Cardiac septum (tissue), 1 donor: ENCODE measurements around the gene CBLL2. TPM values are rescaled to one million over a fixed set of nuclear protein-coding genes. Genes with fewer than 3 reads are reported as not detected.
"Not testable (repeated sequence)": the region's sequence is repeated elsewhere in the genome, so short reads cannot be mapped to it uniquely, and the experiment has no call there.

Source experiments
- DNase-seq: peaks from one replicate; pipeline ENCODE4 v3.0.0-alpha.2; 2020; ENCODE audit warnings: low spot score
- intact Hi-C: fragments of 100-400 bp; cut with DNase I; formaldehyde crosslinking; loops from one replicate; pipeline ENCODE4 v1.14.0; 2022
- long read RNA-seq: library from polyadenylated mRNA; unstranded; transcript quantifications from one replicate; pipeline ENCODE4 v2.0.0, GENCODE V29; 2021
- total RNA-seq: library from RNA; stranded (reverse); fragmentation: NEBNext Ultra II Directional; extraction: Animal tissue kit (Norgen Biotek cat#: 25700); gene quantifications from one replicate; pipeline ENCODE4 v1.2.1, GENCODE V29; 2021
- donor health status: DM: no; HTN: no; CAD: no.

CBLL2 gene, protein sequence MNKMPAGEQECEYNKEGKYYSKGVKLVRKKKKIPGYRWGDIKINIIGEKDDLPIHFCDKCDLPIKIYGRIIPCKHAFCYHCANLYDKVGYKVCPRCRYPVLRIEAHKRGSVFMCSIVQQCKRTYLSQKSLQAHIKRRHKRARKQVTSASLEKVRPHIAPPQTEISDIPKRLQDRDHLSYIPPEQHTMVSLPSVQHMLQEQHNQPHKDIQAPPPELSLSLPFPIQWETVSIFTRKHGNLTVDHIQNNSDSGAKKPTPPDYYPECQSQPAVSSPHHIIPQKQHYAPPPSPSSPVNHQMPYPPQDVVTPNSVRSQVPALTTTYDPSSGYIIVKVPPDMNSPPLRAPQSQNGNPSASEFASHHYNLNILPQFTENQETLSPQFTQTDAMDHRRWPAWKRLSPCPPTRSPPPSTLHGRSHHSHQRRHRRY
- not detected for total RNA-seq
- long read RNA-seq: 0 reads

DNA sequence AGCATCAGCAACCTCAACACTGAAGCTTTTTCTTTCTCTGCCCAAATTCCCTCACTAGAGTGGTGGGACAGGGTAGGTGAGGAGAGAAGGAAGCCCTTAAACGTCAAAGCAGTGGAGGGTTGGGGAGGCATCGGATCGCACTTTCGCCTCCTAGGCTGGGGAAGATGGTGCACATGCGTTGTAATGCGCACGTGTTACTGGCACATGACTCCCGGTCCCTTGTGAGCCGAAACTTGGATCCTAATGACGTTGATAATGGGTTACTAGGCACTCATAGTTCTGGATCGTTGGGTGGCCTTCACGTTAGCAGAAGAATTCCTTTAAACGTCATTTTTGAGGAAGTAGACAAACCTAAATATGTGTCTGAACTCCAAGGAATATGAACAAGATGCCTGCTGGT, at the start of gene CBLL2:
TSS of gene CBLL2 (plus strand) at position 301 of the 400 bp plus-strand sequence. CDS start at position 380, 79 bp downstream.
- DNase-seq: no peak
- intact Hi-C loops: no loop called here

DNA sequence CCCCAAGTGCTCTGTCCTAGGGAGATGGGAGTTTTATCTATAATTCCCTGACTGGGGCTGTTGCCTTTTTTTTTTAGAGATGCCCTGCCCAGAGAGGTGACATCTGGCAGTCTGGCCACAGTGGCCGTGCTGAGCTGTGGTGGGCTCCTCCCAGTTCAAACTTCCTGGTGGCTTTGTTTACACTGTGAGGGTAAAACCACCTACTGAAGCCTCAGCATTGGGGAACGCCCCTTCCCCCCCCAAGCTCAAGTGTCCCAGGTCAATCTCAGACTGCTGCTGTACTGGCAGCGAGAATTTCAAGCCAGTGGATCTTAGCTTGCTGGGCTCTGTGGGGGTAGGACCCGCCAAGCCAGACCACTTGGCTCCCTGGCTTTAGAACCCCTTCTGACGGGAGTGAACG, 38.3 kb upstream of the CBLL2 start:
- intact Hi-C loops: no loop called here
- DNase-seq: no peak

DNA sequence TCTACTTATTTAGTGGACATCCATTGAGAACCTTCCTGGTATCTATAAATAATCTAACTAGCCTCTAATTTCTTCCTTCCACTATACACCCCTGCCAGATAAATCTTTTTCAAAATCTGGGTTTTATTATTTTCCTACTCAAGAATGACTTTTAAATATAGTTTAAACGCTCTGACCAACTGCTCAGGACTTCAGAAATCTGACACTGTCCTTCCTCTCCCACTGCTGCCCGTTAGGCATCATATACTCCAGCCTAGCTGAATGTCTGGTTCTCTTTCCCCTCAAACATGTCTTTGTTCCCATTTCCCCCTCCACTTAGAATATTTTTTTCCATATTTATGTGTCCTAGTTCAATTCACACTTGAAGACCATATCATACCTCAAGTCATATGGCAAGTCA, 35.2 kb upstream of the CBLL2 start:
- DNase-seq: no peak
- intact Hi-C loops: no loop called here

DNA sequence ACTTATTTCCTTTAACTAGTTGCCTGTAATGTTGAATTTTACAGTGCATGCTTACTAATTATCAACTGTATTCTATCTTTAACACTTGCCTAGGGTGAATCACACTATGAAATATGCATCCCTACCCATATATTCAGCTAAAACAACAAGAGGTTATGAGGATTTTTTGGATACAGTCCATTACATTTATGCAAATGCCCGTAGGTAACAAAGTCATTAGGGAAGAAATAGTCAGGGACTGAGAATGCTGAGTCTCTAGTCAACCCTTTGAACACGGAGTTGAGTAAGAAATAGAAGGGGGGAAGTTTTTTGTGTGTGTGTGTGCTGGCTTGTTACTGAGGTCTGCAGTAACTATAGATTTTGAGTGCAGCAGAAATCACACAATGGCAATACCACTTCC, 26.1 kb upstream of the CBLL2 start:
- intact Hi-C loops: no loop called here
- DNase-seq: no peak

DNA sequence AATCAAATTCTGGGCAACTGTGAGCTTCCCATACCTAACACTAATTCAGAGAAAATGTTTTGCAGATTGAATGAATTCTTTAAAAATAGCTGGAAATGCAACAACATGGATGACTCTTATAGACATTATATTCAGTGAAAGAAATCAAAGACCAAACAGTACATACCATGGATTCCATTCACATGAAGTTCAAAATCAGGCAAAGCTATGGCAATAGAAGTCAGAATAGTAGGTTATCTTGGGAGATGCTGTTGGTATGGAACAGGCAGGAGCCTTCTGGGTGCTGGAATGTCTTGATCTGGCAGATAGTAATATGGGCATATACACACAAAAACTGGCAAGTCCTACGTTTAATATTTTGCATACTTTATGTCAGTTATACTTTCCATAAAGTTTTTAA, 25.5 kb upstream of the CBLL2 start:
- intact Hi-C loops: no loop called here
- DNase-seq: no peak

DNA sequence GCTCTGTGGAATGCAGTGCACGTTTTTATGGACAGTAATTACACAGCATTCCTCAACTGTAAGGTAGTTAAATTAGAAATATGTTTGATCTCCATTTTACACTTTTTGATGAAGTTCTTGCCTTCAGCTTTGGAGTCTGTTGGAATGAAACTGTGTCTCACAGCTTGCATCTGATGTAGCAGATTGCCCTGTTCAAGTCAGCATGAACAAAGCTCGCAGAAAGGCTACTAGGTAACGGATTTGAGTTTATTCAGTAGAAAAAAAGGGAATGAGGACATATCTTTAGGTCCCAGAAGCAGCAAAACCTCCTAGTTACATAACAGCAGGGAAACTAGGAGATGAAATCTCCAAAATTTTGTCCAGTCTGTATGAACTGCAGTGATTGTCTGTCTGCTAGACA, 24.3 kb upstream of the CBLL2 start:
- intact Hi-C loops: no loop called here

DNA sequence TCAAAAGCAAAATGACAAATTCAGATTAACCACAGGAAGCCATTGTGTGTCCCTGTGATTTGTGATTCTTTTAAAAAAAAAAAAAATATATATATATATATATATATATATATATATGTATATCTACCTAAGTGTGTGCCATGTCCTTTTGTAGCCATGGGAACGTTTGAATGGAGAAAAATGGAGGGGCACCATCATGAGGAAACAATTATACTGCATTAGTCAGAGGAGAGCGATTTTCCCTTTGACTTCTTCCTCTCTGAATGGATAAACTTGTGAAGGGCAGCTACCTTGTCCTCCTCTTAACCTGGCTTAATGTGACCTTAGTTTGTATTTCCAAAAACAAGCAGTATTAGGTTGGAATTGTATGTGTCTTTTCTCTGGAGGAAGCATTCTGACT, 23.3 kb upstream of the CBLL2 start:
- intact Hi-C loops: no loop called here
- no peak for DNase-seq

More for the DNA sequence above, 24.3 kb upstream of the CBLL2 start:
- no peak for DNase-seq

DNA sequence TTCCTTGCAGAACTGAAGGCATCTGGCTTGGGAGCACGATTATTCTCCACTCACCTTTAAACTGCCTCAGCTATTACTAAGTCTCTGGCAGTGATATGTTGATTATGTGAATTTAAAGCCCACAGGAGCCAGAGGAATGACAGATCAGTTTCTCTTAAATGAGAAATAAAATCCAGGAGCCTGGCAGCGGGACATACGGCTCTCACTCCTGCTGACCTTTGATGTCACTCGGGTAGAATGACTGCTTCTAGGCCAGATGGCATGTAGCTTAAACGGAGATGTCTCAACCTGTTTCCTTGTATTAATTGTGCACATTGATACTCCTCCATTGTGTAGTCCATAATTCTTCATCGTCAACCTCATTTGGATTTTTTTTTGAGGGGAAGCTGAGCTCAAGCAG, 4.0 kb upstream of the CBLL2 start:
- no peak for DNase-seq
- intact Hi-C loops: no loop called here

DNA sequence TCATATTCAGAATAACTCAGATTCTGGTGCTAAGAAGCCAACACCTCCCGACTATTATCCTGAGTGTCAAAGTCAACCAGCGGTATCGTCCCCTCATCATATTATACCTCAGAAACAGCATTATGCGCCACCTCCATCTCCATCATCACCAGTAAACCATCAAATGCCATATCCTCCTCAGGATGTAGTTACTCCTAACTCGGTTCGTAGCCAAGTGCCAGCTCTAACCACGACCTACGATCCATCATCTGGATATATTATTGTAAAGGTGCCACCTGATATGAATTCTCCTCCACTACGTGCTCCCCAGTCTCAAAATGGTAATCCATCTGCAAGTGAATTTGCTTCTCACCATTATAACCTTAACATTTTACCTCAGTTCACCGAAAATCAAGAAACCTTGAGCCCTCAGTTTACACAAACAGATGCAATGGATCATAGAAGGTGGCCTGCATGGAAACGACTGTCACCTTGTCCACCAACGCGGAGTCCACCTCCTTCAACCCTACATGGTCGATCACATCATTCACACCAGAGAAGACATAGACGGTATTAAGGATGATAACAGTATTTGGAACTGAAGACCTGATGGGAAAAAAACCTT, 1.1 kb downstream of the CBLL2 start:
- intact Hi-C loops: no loop called here
- DNase-seq: no peak

DNA sequence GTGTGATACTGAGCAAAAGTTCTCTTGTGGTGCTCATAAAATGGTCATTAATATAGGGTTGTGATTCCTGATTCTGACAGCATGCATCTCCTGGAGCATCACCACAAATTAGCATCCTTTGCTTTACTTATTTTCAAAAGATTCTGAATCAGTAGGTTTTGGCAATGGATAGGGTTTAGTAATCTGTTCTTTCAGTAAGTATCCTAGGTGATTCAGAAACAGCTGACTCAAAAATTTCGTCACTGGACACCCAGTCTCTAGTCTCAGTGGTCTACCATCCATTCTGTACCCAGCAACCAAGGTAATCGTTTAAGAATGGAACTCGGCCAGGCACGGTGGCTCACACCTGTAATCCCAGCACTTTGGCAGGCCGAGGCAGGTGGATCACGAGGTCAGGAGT, 4.1 kb downstream of the CBLL2 start:
- DNase-seq: no peak
- intact Hi-C loops: no loop called here

DNA sequence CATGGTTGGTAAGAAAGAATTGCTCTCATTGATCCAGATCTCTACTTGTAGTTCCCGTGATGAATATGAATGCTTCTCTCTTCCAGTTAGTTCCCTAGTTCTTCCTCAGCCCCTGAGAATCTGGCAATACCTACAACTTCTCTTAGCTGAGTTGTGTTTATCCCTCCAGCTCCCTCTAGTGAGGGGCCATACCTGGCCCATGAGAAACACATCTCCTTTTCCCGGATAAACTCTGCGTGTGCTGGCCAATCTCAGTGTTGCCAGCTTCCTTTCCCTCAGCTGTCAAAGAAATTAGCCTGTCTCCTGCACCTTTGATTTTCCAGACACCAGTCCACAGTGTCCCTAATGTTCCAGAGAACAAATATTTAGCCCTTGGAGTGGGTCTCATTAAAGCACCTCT, 5.7 kb downstream of the CBLL2 start:
- no peak for DNase-seq
- intact Hi-C loops: no loop called here

DNA sequence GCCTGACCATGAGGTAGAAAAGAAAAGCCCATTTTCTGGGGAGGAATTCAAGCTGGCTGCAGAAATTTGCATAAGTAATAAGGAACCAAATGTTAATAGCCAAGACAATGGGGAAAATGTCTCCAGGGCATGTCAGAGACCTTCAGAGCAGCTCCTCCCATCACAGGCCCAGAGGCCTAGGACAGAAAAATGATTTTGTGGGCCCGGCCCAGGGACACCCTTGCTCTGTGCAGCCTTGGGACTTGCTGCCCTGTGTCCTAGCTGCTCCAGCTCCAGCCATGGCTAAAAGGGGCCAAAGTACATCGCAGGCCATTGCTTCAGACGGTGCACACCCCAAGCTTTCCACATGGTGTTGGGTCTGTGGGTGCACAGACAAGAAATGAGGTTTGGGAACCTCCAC, 16.5 kb downstream of the CBLL2 start:
- intact Hi-C loops: not testable (repeated sequence)

DNA sequence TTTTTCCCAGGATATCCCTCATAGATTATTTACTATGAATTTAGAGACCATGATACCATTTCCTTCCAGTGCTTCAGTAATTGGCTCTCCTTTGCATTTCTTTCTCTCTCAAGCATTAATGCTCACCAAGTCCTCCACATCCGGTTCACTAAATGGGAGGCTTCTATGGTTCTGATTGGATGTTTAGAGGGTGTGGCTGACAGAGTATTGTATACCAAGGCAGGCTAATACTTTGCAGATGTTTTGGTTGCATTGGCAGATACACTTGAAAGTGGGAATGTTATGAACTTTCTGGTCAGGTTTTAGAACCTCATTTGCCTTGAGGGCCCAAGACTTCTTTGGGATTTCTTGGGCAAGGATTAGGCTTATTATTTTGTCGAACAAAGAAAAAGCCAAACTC, 24.2 kb downstream of the CBLL2 start:
- no peak for DNase-seq
- intact Hi-C loops: no loop called here

More for the DNA sequence above, 16.5 kb downstream of the CBLL2 start:
- DNase-seq: not testable (repeated sequence)

DNA sequence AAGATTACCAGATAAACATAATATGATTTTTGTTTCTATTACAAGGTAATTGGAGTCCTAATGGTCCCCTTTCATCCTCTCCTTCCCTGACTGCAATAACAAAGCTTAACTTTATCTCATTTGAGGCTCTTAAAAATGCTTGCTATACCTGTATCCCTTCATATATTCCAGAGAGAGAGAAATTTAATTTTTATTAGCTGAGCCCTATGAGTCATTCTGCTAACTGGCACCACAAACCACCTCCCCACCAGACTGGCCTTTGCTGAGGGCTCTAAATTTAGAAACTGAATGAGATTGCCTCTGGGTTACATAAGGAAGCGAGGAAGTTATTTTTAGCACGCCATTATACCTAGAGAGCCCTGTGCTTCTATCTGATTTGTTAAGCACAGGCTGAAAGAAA, 27.4 kb downstream of the CBLL2 start:
- intact Hi-C loops: no loop called here
- no peak for DNase-seq

DNA sequence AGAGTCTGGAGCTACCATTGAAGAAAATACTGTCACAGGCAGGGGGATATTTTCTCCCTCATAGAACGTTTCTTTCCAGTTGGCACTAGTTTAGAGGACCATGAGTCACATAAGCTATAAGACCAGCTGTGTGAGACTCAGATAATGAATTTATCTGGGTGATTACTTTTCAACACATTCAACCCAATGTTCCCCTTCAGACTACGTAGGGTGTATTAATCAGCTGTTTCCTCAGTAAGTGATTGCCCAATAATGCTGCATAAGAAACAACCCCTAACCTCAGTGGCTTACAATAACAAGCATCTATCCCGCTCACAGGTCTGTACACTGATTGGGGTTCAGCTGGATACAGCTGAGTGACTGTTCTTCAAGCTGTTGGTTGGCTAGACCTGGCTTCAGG, 38.1 kb downstream of the CBLL2 start:
- intact Hi-C loops: no loop called here
- no peak for DNase-seq

DNA sequence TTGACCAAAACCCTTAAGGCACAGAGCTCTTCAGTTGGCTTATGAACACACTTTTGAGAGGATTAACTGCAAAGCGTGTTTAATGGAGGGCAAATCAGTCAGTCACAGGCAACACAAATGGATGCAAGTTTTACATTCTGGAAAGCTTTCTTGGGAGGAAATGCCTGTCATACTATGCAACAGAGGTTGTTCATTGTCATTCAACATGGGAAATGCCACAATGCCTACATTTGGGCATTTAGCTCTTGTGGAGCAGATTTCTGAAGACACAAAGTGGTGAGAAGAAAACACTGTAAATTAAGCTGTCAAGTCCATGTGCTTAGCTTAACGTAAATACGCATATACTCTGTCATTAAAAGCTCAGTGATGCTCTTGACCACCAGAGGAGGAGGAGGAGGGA, 41.1 kb downstream of the CBLL2 start:
- no peak for DNase-seq
- intact Hi-C loops: no loop called here

DNA sequence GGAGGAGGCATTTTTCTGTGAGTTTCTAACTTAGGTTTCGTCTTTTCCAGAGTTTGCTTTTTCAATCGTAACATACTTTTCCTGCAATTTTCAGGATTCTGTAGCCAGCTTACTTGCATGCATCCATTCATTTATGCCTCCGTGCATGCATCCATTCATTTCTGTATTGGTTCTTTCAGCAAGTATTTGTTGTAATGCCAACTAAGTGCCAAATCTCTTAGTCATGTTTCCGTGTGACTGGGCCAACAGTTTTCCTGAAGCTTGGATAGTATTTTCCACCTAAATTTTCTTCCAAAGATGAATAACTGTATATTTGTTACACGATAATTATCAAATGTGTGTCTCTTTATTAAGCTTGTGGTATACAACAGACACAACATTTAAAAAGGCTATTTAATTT, 41.5 kb downstream of the CBLL2 start:
- intact Hi-C loops: no loop called here

DNA sequence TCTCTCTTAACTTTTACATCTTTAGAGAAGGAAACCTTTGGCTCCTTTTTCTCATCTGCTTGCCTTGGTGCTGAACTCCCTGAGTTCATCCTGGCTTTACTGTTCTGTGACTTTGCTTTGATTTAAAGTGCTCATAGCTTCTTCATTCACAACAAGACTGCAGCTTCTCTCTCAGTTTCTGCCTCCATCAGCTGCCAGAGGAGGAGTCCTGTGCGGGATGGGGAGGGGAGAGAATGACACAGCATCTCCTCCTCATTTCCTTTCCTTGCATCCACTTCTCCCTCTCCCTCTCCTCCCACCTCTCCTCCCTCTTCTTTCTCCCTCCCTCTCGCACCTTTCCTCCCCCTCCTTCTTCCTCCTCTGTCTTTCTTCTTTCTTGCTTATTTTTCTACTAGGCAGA, 42.0 kb downstream of the CBLL2 start:
- DNase-seq: no peak

More for the DNA sequence above, 41.5 kb downstream of the CBLL2 start:
- no peak for DNase-seq

DNA sequence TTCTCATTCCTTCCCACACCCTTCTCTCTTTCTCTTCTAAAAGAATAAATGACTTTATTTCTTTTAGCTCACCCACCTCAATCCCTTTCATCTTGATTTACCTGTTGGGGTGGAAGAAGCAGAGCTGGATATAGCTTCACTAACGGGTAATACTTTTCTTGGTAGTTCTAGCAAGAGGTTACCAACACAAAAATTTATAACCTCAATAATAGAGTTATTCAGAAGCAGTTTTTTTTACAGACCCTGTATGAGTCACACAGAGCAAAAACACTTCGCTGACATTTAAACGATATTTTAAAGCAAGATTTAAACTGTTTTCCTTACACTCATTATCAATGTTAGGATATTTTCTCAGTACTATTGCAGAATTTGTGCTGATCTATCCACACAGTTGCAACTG, 42.4 kb downstream of the CBLL2 start:
- intact Hi-C loops: no loop called here
- no peak for DNase-seq

More for the DNA sequence above, 42.0 kb downstream of the CBLL2 start:
- intact Hi-C loops: no loop called here

DNA sequence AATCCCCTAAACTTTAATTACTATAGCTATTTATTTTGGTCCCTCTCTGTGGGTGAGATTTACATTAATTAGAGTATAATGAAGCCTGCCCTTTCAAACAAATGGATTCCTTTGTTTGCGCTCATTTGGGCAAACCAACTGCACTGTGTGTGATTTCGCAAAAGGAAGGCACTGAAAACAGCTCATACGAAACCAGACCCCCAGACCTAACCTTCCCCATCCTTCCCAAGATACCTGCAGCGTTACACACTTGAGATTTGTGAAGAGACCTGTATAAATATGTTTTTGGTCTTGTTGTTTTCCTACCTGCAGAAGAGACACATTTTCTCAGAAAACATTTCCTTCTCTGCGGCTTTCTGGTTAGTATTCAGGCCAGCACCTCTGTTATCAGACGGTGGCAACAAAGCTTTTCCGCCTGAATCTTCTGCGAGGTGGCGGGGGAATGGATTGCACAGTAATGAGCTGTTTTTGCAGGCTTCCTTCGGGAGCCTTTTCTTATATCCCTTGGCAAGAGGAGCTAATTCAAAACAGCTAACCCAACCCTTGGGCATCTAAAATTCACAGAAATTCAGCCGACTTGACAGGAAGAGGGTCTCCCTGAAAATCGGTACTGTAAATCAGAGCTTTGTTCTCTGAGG, 47.6 kb downstream of the CBLL2 start:
- intact Hi-C loops: no loop called here
- no peak for DNase-seq

DNA sequence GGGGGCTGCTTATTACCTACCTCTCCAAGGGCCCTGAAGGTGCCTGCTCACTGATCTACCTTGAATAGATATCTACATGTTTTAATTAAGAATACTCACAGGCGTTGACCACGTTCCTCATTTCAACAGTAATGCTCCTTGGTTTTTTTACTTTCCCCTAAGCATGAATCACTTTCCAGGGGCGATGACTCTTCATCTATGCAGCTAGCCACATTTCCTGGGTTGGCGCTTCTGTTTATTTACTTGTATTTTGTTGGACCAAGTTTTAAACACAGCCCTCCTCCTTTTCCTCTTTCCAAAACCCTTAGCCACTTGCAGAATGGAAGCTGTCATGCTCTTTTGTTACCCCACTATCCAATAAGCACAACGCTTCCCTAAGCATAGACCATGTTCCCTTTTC, 50.8 kb downstream of the CBLL2 start:
- DNase-seq: no peak
- intact Hi-C loops: no loop called here
